ENCODE measurements around the gene UNC5CL.

UNC5CL gene

GRCh38 chr6:41062056-41062455 lies 23.0 kb upstream of the UNC5CL start:
- Histone ChIP-seq H3K36me3 (ENCODE audit: control insufficient read depth, insufficient read depth, low read length) (peaks cover 33% of the 10 kb centered on the region), H3K4me3 (ENCODE audit: low read depth, low read length) (no peak overlapping the region), H3K4me1 (ENCODE audit: control insufficient read depth, insufficient read depth, low read length) (peaks cover 13% of the 10 kb centered on the region; the same call in 1 of the 2 replicates), H3K9ac (ENCODE audit: low read length) (no peak overlapping the region), H3K27me3 (ENCODE audit: control insufficient read depth, insufficient read depth, low read length) (no peaks in the 10 kb centered on the region), H3K27ac (ENCODE audit: low read depth, low read length) (no peak overlapping the region), H3K9me3 (ENCODE audit: control insufficient read depth, insufficient read depth, low read depth, low read length) (no peaks in the 10 kb centered on the region)

GRCh38 chr6:41061196-41061726 lies 22.2 kb upstream of the UNC5CL start:
- H3K36me3 ChIP-seq (ENCODE audit: control insufficient read depth, insufficient read depth, low read length): peaks cover 29% of the 10 kb centered on the region
- H3K27me3 ChIP-seq (ENCODE audit: control insufficient read depth, insufficient read depth, low read length): no peaks in the 10 kb centered on the region
- H3K4me3 ChIP-seq (ENCODE audit: low read depth, low read length): no peak overlapping the region
- no peak overlapping the region for H3K27ac ChIP-seq (ENCODE audit: low read depth, low read length)
- H3K9me3 ChIP-seq (ENCODE audit: control insufficient read depth, insufficient read depth, low read depth, low read length): no peaks in the 10 kb centered on the region
- H3K4me1 ChIP-seq (ENCODE audit: control insufficient read depth, insufficient read depth, low read length): peaks cover 13% of the 10 kb centered on the region; the same call in 1 of the 2 replicates
- H3K9ac ChIP-seq (ENCODE audit: low read length): no peak overlapping the region

GRCh38 chr6:41059556-41059955 lies 20.5 kb upstream of the UNC5CL start:
- Histone ChIP-seq H3K9ac (ENCODE audit: low read length) (no peak overlapping the region), H3K4me1 (ENCODE audit: control insufficient read depth, insufficient read depth, low read length) (peaks cover 15% of the 10 kb centered on the region; the same call in 1 of the 2 replicates), H3K27ac (ENCODE audit: low read depth, low read length) (no peak overlapping the region), H3K4me3 (ENCODE audit: low read depth, low read length) (no peak overlapping the region), H3K36me3 (ENCODE audit: control insufficient read depth, insufficient read depth, low read length) (peaks cover 12% of the 10 kb centered on the region), H3K27me3 (ENCODE audit: control insufficient read depth, insufficient read depth, low read length) (no peaks in the 10 kb centered on the region), H3K9me3 (ENCODE audit: control insufficient read depth, insufficient read depth, low read depth, low read length) (no peaks in the 10 kb centered on the region)

GRCh38 chr6:41058783-41059181 lies 19.8 kb upstream of the UNC5CL start:
- Histone ChIP-seq H3K4me3 (ENCODE audit: low read depth, low read length) (no peak overlapping the region), H3K27me3 (ENCODE audit: control insufficient read depth, insufficient read depth, low read length) (no peaks in the 10 kb centered on the region), H3K9ac (ENCODE audit: low read length) (no peak overlapping the region), H3K9me3 (ENCODE audit: control insufficient read depth, insufficient read depth, low read depth, low read length) (no peaks in the 10 kb centered on the region), H3K4me1 (ENCODE audit: control insufficient read depth, insufficient read depth, low read length) (peaks cover 15% of the 10 kb centered on the region; the same call in 1 of the 2 replicates), H3K36me3 (ENCODE audit: control insufficient read depth, insufficient read depth, low read length) (peaks cover 7% of the 10 kb centered on the region; the same call in 1 of the 2 replicates), H3K27ac (ENCODE audit: low read depth, low read length) (no peak overlapping the region)

- Histone ChIP-seq H3K4me1 (ENCODE audit: control insufficient read depth, insufficient read depth, low read length) (peaks cover 32% of the 10 kb centered on the region), H3K9ac (ENCODE audit: low read length) (no peak overlapping the region), H3K27ac (ENCODE audit: low read depth, low read length) (no peak overlapping the region), H3K27me3 (ENCODE audit: control insufficient read depth, insufficient read depth, low read length) (no peaks in the 10 kb centered on the region), H3K4me3 (ENCODE audit: low read depth, low read length) (no peak overlapping the region), H3K9me3 (ENCODE audit: control insufficient read depth, insufficient read depth, low read depth, low read length) (no peaks in the 10 kb centered on the region), H3K36me3 (ENCODE audit: control insufficient read depth, insufficient read depth, low read length) (0 out of 2 replicates have a peak, but pooled peaks cover 6% of the 10 kb centered on the region)
Observed at GRCh38 chr6:41056768-41057490, 17.9 kb upstream of the UNC5CL start.

GRCh38 chr6:41055149-41055548 lies 16.1 kb upstream of the UNC5CL start:
- H3K36me3 ChIP-seq (ENCODE audit: control insufficient read depth, insufficient read depth, low read length): no peaks in the 10 kb centered on the region
- H3K9me3 ChIP-seq (ENCODE audit: control insufficient read depth, insufficient read depth, low read depth, low read length): no peaks in the 10 kb centered on the region
- peaks cover 39% of the 10 kb centered on the region for H3K4me1 ChIP-seq (ENCODE audit: control insufficient read depth, insufficient read depth, low read length)
- no peak overlapping the region for H3K27ac ChIP-seq (ENCODE audit: low read depth, low read length)
- H3K9ac ChIP-seq (ENCODE audit: low read length): no peak overlapping the region
- no peak overlapping the region for H3K4me3 ChIP-seq (ENCODE audit: low read depth, low read length)
- no peaks in the 10 kb centered on the region for H3K27me3 ChIP-seq (ENCODE audit: control insufficient read depth, insufficient read depth, low read length)

GRCh38 chr6:41054511-41054910 lies 15.5 kb upstream of the UNC5CL start:
- H3K9me3 ChIP-seq (ENCODE audit: control insufficient read depth, insufficient read depth, low read depth, low read length): no peaks in the 10 kb centered on the region
- H3K27me3 ChIP-seq (ENCODE audit: control insufficient read depth, insufficient read depth, low read length): no peaks in the 10 kb centered on the region
- no peak overlapping the region for H3K4me3 ChIP-seq (ENCODE audit: low read depth, low read length)
- H3K4me1 ChIP-seq (ENCODE audit: control insufficient read depth, insufficient read depth, low read length): peaks cover 44% of the 10 kb centered on the region
- no peak overlapping the region for H3K27ac ChIP-seq (ENCODE audit: low read depth, low read length)
- no peak overlapping the region for H3K9ac ChIP-seq (ENCODE audit: low read length)
- no peaks in the 10 kb centered on the region for H3K36me3 ChIP-seq (ENCODE audit: control insufficient read depth, insufficient read depth, low read length)

- H3K27me3 ChIP-seq (ENCODE audit: control insufficient read depth, insufficient read depth, low read length): no peaks in the 10 kb centered on the region
- H3K36me3 ChIP-seq (ENCODE audit: control insufficient read depth, insufficient read depth, low read length): no peaks in the 10 kb centered on the region
- H3K9ac ChIP-seq (ENCODE audit: low read length): no peak within 1 kb of the TSS
- no peak within 1 kb of the TSS for H3K27ac ChIP-seq (ENCODE audit: low read depth, low read length)
- no peaks in the 10 kb centered on the region for H3K9me3 ChIP-seq (ENCODE audit: control insufficient read depth, insufficient read depth, low read depth, low read length)
- H3K4me3 ChIP-seq (ENCODE audit: low read depth, low read length): no peak within 1 kb of the TSS
- H3K4me1 ChIP-seq (ENCODE audit: control insufficient read depth, insufficient read depth, low read length): peaks cover 47% of the 10 kb centered on the region
Observed at GRCh38 chr6:41053041-41053440, 14.0 kb upstream of the UNC5CL start, which contains the start of gene APOBEC2. Gene APOBEC2 (plus strand): TSS chr6:41053202. CDS start chr6:41053348, 146 bp downstream.

- Histone ChIP-seq H3K27me3 (ENCODE audit: control insufficient read depth, insufficient read depth, low read length) (no peaks in the 10 kb centered on the region), H3K27ac (ENCODE audit: low read depth, low read length) (no peak overlapping the region), H3K9me3 (ENCODE audit: control insufficient read depth, insufficient read depth, low read depth, low read length) (no peaks in the 10 kb centered on the region), H3K4me1 (ENCODE audit: control insufficient read depth, insufficient read depth, low read length) (peaks cover 47% of the 10 kb centered on the region), H3K36me3 (ENCODE audit: control insufficient read depth, insufficient read depth, low read length) (no peaks in the 10 kb centered on the region), H3K9ac (ENCODE audit: low read length) (no peak overlapping the region), H3K4me3 (ENCODE audit: low read depth, low read length) (no peak overlapping the region)
Observed at GRCh38 chr6:41051873-41052272, 12.9 kb upstream of the UNC5CL start.

GRCh38 chr6:41050536-41050935 lies 11.5 kb upstream of the UNC5CL start:
- Histone ChIP-seq H3K9me3 (ENCODE audit: control insufficient read depth, insufficient read depth, low read depth, low read length) (no peaks in the 10 kb centered on the region), H3K27ac (ENCODE audit: low read depth, low read length) (no peak overlapping the region), H3K4me1 (ENCODE audit: control insufficient read depth, insufficient read depth, low read length) (peaks cover 47% of the 10 kb centered on the region), H3K36me3 (ENCODE audit: control insufficient read depth, insufficient read depth, low read length) (no peaks in the 10 kb centered on the region), H3K9ac (ENCODE audit: low read length) (no peak overlapping the region), H3K27me3 (ENCODE audit: control insufficient read depth, insufficient read depth, low read length) (no peaks in the 10 kb centered on the region), H3K4me3 (ENCODE audit: low read depth, low read length) (no peak overlapping the region)

GRCh38 chr6:41049955-41050354 lies 10.9 kb upstream of the UNC5CL start:
- Histone ChIP-seq H3K9me3 (ENCODE audit: control insufficient read depth, insufficient read depth, low read depth, low read length) (no peaks in the 10 kb centered on the region), H3K27me3 (ENCODE audit: control insufficient read depth, insufficient read depth, low read length) (no peaks in the 10 kb centered on the region), H3K9ac (ENCODE audit: low read length) (no peak overlapping the region), H3K4me3 (ENCODE audit: low read depth, low read length) (no peak overlapping the region), H3K27ac (ENCODE audit: low read depth, low read length) (no peak overlapping the region), H3K4me1 (ENCODE audit: control insufficient read depth, insufficient read depth, low read length) (peaks cover 44% of the 10 kb centered on the region), H3K36me3 (ENCODE audit: control insufficient read depth, insufficient read depth, low read length) (no peaks in the 10 kb centered on the region)

Data from HUES6 (cell line).